Breast epithelium (tissue), 3 donors: ENCODE results near the gene UST.

Experiments used
- CTCF ChIP-seq, 3 donors: fragments of 450-650 bp; IDR thresholded peaks; one replicate each; pipeline ENCODE4 v1.5.1; 2016 to 2017; ENCODE audit warnings: antibody characterized with exemption in 3 of 3, mild to moderate bottlenecking in 3 of 3, moderate library complexity in 3 of 3
- POLR2A ChIP-seq: fragments of 450-650 bp; IDR thresholded peaks from one replicate; pipeline ENCODE4 v1.6.1; 2016; ENCODE audit warnings: antibody characterized with exemption, mild to moderate bottlenecking, moderate library complexity
- POLR2AphosphoS5 ChIP-seq, 3 donors: sonication (generic); formaldehyde crosslinking; IDR thresholded peaks; one replicate each; pipeline ENCODE4 v1.6.1; 2017; ENCODE audit warnings: antibody characterized with exemption in 3 of 3

DNA sequence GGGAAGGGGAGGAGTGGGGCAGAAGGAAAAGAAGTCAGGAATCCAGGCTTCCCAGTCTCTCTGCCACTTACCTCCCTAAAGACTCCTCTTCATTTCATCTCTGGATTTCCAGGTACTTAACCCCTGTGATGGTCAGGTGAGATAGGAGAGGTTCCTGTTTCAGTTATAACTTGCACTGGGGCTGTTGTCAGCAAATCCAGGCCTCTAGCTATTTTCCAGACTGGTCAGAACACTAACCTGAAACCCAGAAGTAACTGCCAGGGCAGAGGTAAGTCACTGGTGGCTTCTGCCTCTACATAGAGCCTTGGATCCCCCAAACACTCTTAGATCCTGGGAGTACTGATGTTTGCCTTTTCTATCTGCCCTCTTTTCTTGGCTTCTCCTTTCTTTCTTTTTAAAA is 337.2 kb downstream of the UST start:
- TF ChIP-seq POLR2A: no peak
- no peak for TF ChIP-seq CTCF (IDR thresholded peaks at IDR 0.05)
- no peak for TF ChIP-seq POLR2AphosphoS5 (IDR thresholded peaks at IDR 0.05)
